GM21717 (cell line): ENCODE measurements around the gene KIT.

ENCODE experiments used
- ATAC-seq: cut with Tn5 transposase; IDR thresholded peaks from one replicate; pipeline ENCODE4 v1.9.1; 2021; ENCODE audit warnings: mild to moderate bottlenecking, moderate library complexity; ENCODE audit not compliant: unreplicated experiment

The KIT gene

GRCh38 chr4:54659749-54660535, 2.2 kb downstream of the KIT start:
- ATAC-seq, result no peak

- ATAC-seq, result no peak
These were observed 2.8 kb downstream of the KIT start for GRCh38 chr4:54660591-54660990.

GRCh38 chr4:54661169-54661568, 3.4 kb downstream of the KIT start:
- no peak for ATAC-seq

DNA sequence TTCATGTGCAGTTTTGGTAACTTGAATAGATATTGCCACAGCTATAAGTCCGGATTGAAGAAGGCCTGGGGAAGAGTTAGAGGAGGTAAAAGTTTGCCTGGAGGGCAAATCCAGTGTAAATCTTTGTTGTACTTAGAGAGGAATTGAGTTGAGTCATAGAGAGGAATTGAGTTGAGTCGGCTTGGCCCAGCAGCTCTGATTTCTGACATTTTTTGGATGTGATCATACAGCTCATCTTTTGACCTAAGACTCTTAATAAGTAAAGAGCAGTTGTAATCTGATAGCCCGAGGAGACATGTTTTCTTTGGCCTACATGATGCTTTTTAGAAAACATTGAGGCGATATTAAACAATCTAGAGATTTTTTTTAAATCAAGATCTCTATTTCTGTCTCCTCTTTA, 3.9 kb downstream of the KIT start:
- no peak for ATAC-seq

DNA sequence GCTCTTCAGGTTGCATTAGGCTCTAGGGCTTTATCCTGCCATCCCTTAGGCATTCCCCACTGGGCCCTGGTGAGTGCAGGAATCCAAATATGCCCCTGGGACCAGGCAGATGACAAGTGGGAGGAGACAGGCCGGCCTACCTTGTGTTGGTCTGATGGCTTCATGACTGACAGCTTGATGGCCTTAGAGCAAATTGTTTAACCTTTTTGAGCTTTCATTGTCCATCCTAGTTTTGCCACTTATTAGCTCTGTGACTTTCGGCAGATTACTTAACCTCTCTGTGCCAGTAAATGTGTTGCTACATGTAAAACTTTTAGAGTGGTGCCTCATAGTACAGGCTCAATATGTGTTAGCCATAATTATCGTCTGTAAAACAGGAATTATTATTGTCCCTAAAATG, 4.4 kb downstream of the KIT start:
- no peak for ATAC-seq

- no peak for ATAC-seq
These were observed 5.3 kb downstream of the KIT start for GRCh38 chr4:54662901-54663585.

DNA sequence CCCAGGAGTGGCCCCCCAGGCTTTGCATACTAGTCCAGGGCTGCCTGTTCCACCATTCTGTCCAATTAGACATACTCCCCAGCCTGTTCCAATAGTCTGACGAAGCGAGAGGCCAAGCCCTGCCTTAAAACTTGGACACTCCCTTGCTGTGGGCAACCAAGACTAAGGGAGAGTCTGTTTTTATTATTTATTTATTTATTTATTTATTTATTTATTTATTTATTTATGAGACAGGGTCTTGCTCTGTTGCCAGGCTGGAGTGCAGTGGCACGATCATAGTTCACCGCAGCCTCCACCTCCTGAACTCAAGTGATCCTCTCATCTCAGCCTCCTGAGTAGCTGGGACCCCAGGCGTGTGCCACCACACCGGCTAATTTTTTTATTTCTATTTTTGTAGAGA, 6.6 kb downstream of the KIT start:
- ATAC-seq, result no peak

DNA sequence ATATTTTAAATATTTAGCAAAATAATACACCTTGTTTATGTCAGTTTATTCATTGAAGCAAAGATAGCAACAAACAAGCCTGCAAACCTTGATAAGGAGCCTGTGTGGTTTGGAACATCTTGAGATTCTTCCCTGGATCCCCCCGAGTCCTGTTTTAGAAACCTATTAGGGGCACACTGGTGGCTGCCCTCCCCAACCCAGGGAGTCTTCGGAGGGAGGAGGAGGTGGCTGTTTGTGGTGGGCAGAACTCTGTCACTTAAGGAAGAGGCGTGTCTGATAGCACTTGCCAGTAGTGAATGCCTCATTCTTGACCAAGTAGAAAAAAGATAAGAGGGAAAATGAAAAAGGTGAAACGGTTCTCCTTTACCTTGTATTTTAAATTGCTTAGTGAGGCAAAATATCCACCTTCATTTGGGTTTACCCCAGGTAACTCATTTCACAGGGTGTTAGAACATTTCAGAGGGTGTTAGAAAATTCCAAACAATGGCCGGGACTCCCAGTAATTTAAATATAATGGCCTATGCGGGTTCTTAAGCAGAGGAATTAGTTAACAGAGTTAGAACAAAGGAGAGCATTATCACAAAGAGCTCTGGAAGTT, 10.4 kb downstream of the KIT start:
- ATAC-seq, result no peak

GRCh38 chr4:54669831-54670230, 12.1 kb downstream of the KIT start:
- ATAC-seq, result no peak

GRCh38 chr4:54675721-54676461, 18.1 kb downstream of the KIT start:
- no peak for ATAC-seq

DNA sequence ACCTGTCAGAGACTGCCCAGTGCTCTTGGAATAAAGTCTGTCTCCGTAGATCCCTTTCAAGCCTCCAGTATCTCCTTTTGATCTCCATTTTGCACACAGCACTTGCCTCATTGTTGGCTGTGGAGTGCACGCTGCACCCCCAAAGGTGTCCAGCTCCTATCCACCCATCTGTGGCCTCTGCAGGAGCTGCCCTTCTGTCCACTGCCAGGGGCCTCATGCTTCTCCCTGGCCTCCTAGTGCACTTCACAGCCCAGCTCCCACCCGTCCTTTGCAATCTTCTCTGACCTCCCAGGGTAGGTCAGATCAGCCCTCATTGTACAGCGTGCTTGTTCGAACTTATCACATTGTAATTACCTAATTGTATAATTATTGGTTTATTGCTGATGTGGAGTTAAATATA, 18.9 kb downstream of the KIT start:
- ATAC-seq, result no peak

DNA sequence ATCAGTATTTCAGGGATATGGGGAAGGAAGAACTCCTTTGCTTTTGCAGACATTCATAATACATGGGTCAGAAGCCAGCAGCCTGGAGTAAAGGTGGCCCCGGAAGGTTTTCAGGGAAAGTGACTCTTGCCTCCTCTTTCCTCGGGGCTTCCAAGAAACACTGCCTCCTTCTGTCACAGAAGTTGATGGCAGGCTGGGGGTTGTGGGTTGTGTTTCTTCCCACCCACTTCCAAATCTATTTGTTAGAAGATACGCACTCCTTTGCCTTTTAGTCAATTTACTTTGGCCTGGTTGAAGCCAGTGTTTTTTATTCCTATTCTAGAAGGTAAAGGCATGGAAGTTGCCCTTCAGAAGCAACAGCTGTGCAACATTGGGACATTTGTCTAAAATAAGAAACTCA, 19.7 kb downstream of the KIT start:
- no peak for ATAC-seq

DNA sequence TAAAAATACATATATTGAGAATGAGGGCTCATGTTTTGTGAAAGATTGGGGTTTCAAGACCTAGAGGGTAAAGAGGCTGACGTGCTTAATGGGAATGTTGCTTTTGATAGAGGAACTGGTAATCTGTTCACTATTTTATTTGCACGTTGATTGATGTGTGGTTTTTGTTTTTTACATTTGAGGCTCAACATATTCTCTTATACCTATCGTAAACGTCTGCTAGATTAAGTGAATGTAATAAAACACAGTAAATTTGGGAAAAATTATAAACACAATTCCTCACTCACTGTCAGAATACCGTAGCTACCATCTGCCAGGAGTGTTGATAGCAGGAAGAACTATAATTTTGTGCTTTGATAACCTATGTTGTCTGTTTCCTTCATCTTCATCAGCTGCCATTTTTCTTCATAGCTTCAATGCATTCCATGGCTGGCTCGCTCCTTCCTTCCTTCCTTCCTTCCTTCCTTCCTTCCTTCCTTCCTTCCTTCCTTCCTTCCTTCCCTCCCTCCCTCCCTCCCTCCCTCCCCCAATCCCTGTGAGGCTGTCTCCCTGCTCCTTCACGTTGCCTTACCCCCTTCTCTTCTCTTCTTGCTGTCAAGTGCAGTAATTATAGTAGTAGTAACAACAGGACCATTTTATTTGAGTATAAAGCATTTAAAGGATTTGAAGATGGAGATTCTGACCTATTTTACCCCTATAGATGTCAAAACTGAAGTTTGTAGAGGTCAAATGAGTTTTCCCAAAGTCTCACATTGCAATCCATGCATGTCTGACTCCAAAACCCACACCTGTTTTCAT, 20.3 kb downstream of the KIT start:
- no peak for ATAC-seq

DNA sequence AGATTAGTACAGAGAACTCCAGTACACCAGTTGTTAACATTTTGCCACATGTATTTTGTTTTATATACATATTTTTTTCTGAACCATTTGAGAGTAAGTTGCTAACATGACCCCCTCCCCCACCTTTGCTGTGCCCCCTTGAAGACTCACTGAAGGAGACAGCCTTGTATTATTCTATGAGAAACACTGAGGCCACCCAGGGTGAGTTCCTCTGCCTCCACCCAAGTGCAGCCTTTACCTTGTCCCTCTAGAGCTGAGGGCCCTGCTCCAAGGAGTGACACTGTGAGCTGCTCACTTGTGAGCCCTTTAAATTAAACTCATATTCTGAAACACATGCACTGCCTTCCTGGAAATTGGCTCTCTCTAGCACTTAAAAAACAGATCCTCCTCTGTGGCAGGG, 21.1 kb downstream of the KIT start:
- ATAC-seq, result no peak

- no peak for ATAC-seq
These were observed 22.1 kb downstream of the KIT start for GRCh38 chr4:54679813-54680212.

DNA sequence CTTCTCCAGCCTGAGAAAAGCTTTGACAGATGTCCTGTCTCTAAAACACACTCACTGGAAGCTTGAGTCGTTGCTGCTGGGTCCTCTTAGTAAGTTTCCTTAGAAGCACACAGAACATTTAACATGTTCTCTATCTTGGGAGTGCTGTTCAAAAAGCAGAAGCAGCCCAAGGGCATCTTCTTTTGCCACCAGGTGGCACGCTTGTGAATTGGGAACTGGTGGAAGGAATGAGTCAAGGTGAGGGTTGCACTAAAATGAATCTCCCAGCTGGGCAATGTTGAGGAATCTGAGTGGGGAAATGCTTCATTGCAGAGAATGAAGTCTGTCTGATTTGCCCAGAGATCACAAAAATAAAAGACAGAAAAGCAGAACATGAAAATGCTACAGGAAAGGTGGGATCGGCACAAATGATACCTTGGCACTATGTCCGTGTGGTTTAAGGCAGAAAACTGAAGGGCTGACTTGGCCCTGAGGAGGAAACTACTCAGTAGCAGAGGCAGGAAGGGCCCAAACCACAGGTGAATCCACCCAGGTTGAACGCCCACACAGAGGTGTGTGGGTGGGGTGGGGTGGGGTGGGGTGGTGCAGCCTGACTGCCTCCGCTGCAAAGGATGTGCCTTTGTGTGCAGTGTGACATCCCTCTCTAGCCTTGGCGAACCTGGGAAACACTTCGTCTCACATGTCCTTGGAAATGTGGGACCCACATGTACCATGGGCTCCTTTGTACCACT, 26.0 kb downstream of the KIT start:
- no peak for ATAC-seq

- no peak for ATAC-seq
These were observed 28.1 kb downstream of the KIT start for GRCh38 chr4:54685810-54686209.

GRCh38 chr4:54687887-54688841, 30.4 kb downstream of the KIT start:
- ATAC-seq, result no peak

- ATAC-seq, result no peak
These were observed 37.6 kb downstream of the KIT start for GRCh38 chr4:54695337-54695736.
